ENCODE measurements around the gene ATXN10.

GRCh38 chr22:45684169-45684568, 12.5 kb downstream of the ATXN10 start:
- no peak for TF ChIP-seq CTCF (IDR thresholded peaks at IDR 0.05; ENCODE audit: low read length)
- TF ChIP-seq EZH2 (IDR thresholded peaks at IDR 0.05; ENCODE audit: borderline replicate concordance, low read length): no peak

Data from OCI-LY1 (cell line).